HG03342 (cell line): Measurements from ENCODE around the gene PDE4B.
"Not testable (repeated sequence)": the region's sequence is repeated elsewhere in the genome, so short reads cannot be mapped to it uniquely, and the experiment has no call there.

Experiments
- ATAC-seq: cut with Tn5 transposase; IDR thresholded peaks from one replicate; pipeline ENCODE4 v1.9.1; 2021; ENCODE audit warnings: mild to moderate bottlenecking, moderate library complexity; ENCODE audit not compliant: unreplicated experiment

The PDE4B gene

GRCh38 chr1:66296951-66297350 is 504.3 kb downstream of the PDE4B start:
- ATAC-seq = no peak

- ATAC-seq = no peak
These were observed 505.8 kb downstream of the PDE4B start for GRCh38 chr1:66298464-66298863.

- ATAC-seq = no peak
These were observed 507.7 kb downstream of the PDE4B start for GRCh38 chr1:66300280-66300971.

DNA sequence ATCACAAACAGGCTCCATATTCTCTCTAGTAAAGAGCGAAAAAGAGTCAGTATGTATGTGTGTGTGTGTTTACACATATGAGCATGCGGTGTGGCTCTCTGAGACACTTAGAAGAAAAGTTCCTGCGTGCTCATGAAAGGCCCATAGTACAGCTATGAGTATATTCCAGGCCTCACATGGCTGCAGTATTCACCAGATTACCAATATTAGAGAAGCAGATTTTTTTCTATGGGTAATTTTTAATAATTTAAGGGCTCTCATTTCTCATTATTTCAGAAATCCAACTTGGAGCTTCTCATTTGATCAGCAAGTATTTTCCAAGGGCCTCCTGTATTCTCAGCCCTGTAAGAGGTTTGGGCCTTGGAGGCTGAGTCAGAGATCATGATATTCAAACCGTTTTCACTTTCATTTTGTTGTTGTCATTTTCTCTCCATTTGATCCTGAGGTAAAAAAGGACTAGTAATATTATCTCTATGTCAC is 508.3 kb downstream of the PDE4B start:
- ATAC-seq = peak; percentile 86

DNA sequence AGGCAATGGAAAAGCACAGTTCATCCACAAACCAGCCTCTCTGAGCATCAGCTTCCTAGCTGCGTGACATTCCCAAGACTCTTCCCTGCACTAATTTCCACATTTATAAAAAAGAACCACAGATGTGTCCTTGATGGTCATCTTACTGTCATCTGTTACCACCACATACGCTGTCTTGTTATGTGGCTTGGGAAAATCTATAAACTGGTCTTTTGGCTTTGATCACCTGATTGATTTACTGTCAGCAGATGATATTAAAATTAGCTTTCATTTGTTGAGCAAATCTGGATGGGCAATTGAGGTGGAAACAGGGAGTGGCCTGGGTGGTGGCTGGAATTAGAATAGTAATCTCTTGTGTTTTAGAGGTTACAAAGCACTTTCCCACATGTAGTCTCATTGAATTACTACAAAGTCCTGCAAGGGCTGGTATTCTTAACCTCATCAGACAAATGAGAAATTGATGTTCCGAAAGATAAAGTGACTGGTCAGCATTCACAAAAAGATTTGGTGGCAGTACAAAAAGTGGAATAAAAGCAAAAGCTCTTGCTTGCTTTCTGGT is 509.6 kb downstream of the PDE4B start:
- no peak for ATAC-seq

- no peak for ATAC-seq
These were observed 510.1 kb downstream of the PDE4B start for GRCh38 chr1:66302815-66303214.

- no peak for ATAC-seq
These were observed 511.0 kb downstream of the PDE4B start for GRCh38 chr1:66303646-66304045.

DNA sequence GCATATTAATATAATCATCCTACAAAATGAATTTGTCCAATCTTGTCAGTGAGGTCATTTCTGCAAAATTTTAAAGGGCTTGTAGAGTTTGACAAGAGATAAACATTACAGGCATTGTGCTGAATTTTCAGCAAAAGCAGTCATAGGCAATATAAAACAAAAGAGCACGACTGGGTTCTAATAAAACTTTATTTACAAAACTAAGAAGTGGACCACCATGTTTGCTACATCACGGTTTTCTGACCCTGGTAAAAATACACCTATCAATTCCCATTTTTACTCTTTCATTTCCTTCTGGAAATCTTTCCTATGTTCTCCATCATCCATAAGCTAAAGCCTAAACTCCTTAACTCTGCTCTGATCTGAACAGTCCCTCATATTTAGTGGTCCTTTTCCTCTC is 511.4 kb downstream of the PDE4B start:
- no peak for ATAC-seq

- no peak for ATAC-seq
These were observed 513.2 kb downstream of the PDE4B start for GRCh38 chr1:66305927-66306326.

DNA sequence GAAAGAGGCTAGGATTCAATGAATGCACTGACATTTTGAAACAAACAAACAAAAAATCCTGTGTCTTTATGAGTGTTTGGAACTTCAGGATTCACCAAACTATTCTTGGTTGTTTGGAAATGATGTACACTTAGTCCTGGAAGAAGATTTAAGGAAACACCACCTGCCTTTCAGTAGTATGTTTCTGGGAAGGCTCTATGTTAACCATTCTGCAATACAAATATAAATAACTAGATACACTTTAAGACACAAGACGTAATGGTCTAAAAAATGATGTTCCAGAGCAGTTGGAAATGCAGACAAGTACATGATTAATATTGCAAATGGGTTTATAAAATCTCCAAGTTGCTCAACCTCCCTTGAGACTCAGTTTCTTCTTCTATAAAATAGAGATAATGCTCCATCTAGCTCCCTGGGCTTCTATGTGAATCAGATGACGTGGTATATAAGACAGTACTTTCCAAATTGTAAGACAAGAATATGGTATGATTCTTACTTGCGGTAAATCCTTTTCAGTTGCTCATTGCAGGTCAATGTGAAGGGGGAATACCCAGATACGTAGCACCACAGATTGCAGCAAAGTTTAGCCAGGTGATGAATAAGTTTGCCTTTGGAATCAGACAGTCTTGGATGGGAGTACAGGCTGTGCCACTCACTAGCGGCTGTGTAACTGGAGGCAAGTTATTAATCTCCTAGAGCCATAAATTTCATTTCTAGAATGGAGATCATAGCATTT is 516.5 kb downstream of the PDE4B start:
- no peak for ATAC-seq

DNA sequence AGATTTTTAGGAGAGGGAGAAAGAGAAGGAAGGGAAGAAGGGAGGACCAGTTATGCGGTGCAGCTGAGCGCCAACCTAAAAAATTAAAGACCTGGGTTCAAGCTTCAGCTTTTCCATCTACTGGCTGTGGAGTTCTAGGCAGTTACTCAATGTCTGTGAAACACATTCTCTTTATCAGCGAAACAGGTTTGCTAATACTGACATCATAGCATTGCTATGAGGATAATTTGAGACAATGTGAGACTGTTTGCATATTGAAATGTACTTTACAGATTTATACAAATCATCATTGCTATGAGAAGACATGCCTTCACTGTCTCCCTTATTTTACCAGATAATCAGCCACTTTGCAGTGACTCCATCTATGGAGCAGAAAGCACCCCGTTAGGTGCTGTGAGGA is 518.4 kb downstream of the PDE4B start:
- no peak for ATAC-seq

DNA sequence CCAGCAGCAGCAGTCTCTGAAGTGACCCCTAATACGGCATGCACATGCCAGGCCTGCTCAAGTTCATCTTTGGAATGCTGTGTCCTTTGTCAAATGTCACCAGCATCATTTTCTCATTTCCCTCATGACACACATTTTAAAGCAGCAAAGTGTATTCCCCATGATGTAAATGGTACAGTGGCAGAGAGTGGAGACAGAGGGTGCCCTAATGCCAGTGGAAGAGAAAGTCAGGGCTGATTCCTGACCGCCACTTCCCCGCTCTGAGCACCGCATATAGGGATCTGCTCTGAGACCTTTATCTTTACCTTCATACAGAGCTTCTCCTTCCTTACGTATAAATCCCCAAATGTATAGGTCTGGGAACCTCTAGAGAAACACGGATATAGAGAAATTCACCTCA is 518.9 kb downstream of the PDE4B start:
- ATAC-seq = no peak

- ATAC-seq = no peak
These were observed 519.7 kb downstream of the PDE4B start for GRCh38 chr1:66312271-66312990.

DNA sequence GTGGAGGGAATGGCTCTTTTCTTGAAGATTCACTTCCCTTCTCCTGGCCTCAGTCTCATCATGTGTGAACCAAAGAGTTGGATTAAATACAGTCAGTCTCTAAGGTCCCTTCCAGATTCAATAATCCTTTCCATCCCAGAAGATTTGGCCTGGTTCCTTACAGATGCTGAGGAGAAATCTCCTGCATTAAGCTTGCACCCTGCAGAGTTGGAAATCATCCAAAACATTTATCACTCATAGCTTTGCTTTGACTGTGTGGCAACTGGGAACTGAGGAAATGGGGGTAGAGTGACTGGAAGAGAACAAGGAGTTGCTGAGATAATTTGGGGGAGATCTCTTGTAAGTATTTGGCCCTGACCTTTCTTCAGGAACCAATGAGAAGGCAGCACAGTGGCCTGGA is 520.7 kb downstream of the PDE4B start:
- ATAC-seq = no peak

DNA sequence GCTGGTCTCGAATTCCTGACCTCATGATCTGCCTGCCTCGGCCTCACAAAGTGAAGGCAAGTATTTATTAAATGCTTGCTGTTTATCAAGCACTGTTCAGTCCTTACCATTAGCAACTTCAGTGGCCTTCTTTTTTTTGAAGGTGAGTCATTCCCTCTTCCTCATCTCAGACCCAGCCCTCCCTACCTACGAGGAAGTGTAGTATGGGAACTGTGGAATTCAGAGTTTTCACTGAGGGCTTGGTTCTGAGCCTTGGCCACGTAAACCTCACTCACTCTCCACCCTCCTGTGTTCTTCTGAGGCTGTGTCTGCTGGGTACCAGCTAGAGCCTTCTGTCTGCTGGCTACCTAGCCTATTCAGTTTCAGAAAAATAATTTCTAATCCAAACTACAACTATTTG is 523.0 kb downstream of the PDE4B start:
- ATAC-seq = no peak

DNA sequence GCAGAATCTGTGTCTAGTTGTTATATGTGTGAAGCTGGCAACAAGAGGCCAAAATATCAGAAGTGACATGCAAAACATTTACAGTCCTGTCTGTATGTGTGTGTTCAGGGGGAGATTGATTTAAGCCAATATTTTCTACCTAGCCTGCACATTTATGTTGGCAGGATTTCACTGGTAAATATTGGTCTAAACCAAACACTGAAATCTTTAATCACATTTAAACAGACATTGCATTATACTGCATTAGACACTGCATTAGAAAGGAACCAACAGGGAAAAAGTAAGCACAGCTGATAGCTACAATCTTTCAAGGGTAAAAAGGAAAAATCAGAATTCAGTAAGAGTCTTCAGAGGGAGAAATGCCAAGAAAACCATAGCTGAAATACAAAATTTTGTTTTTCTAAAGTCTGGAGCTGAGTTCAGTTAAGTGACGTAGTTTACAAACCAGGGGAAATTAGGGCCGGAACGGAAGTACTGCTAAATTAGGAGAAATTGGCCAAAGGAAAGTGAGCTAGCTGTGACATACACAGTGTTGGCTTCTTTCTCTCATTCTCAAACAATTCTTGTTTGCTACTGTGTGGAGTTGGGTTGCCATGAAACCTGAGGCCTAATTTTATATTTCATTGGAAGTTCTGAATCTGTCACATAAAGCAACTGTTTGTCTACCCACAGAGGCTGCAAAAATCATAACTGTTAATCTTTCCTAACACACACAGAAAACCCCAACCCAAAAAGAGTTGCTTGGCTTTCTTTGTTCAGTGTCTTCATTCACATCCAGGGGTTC is 524.0 kb downstream of the PDE4B start:
- ATAC-seq = no peak

GRCh38 chr1:66317248-66317515 is 524.5 kb downstream of the PDE4B start:
- no peak for ATAC-seq

DNA sequence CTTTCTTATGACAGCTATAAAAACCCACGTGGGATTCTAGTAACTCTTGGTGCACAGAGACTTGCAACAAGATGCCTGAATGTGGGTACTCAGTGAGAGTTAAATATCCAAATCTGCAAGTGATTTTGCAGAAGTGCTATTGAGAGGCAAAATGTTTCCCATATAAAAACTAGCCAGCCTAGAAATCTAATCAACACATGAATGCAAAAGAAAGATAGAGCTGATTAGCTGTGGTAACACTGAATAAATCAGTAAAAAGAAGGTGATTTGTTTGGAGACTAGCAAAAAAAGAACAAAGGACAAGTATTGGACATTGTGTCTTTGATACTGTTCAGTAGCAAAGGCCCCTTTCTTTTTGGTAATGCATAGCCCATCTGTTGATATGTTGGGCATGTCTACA is 527.5 kb downstream of the PDE4B start:
- ATAC-seq = no peak

- ATAC-seq = not testable (repeated sequence)
These were observed 529.8 kb downstream of the PDE4B start for GRCh38 chr1:66322462-66322861.

DNA sequence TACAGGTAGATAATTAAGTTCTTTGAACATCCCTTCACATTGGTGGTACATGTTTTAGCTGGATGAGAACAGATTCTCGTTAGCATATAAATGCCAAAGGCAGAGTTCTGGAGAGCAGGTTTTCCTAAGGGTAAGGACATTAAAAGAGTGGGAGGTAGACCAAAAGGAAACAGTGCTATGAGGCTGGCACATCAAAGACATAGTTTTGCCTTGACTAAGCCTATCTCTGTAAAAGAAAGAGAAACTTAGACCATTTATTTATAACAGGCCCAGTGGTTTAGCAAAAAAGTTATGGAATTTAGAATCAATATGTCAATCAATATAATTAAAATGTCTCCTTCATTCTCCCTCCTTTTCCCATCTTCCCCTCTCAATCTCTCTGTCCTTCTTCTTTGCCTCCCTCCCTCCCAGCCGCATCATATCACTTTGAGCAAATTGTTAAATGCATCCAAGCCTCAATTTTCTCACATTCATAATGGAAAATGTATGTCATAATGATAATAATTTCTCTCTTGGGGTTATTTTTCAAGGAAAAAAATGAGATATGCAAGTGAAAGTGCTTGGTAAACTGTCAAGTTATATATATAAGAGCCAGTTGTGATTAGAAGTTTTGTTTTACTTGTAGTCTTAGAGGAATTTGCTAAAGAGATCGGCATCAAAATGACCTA is 531.4 kb downstream of the PDE4B start:
- ATAC-seq = no peak
